SK-N-MC (cell line): ENCODE measurements around the gene PIAS4.

Source experiments
- EZH2 ChIP-seq: fragments of 200-600 bp; sonication (generic); IDR thresholded peaks from one replicate; pipeline ENCODE4 v1.6.1; 2017; ENCODE audit warnings: antibody characterized with exemption
- POLR2AphosphoS5 ChIP-seq: IDR thresholded peaks from 2 replicates; pipeline ENCODE4 v1.6.1; 2012; ENCODE audit warnings: mild to moderate bottlenecking, low read depth, low read length, borderline replicate concordance

- TF ChIP-seq POLR2AphosphoS5 (no peak), EZH2 (no peak)
Observed at GRCh38 chr19:4062419-4063368, 55.2 kb downstream of the PIAS4 start.
